IMR-90 (cell line): ENCODE measurements around the gene ANKLE2. TPM values are rescaled to one million over a fixed set of nuclear protein-coding genes. Genes with fewer than 3 reads are reported as not detected.

Source experiments
- ATAC-seq: fragments of 200-7000 bp; cut with Tn5 transposase; 2 replicates; pipeline ENCODE4 v1.9.1; 2020; ENCODE audit warnings: low read depth, mild to moderate bottlenecking, moderate library complexity
- BruUV-seq: library from RNA; stranded (reverse); fragments of 400-500 nt; replicated peaks from 2 replicates; lab custom pipeline; 2021; lab: Mats Ljungman, UMichigan
- CTCF ChIA-PET: fragments of 300-600 bp; formaldehyde crosslinking; extraction: SDS; loops from one replicate; lab custom pipeline; 2021; ENCODE audit warnings: antibody characterized with exemption; lab: Yijun Ruan, JAX
- POLR2A ChIA-PET: fragments of 300-600 bp; sonication (Branson Sonifier 250); formaldehyde crosslinking; loops from one replicate; lab custom pipeline; 2022; ENCODE audit warnings: antibody characterized with exemption; ENCODE audit not compliant: unreplicated experiment; lab: Charles Lee
- DNase-seq: peaks from one replicate; pipeline ENCODE4 v3.0.0; 2013
- H2AFZ ChIP-seq: replicated peaks from 2 replicates; pipeline ENCODE3; 2013; ENCODE audit warnings: low read length, mild to moderate bottlenecking; ENCODE audit not compliant: poor library complexity
- H2AK5ac ChIP-seq: 2 replicates; pipeline ENCODE4 v1.6.1; 2013; ENCODE audit warnings: low read depth, low read length, inconsistent platforms
- H2AK9ac ChIP-seq: replicated peaks from 2 replicates; pipeline ENCODE3; 2013; ENCODE audit warnings: mild to moderate bottlenecking, low read depth, low read length, moderate library complexity; ENCODE audit not compliant: poor library complexity
- H2BK120ac ChIP-seq: 2 replicates; pipeline ENCODE4 v1.6.1; 2013; ENCODE audit warnings: low read depth, low read length, inconsistent platforms
- H2BK15ac ChIP-seq: 3 replicates; pipeline ENCODE4 v1.6.1; 2013; ENCODE audit warnings: low read depth, low read length, inconsistent platforms
- H2BK20ac ChIP-seq: 2 replicates; pipeline ENCODE4 v1.6.1; 2013; ENCODE audit warnings: low read depth, mild to moderate bottlenecking, inconsistent platforms, low read length, moderate library complexity
- H2BK5ac ChIP-seq: 2 replicates; pipeline ENCODE4 v1.6.1; 2013; ENCODE audit warnings: mild to moderate bottlenecking, low read depth, low read length, inconsistent platforms; ENCODE audit not compliant: poor library complexity, severe bottlenecking
- H3K14ac ChIP-seq: replicated peaks from 2 replicates; pipeline ENCODE4 v1.6.1; 2013; ENCODE audit warnings: low read depth, low read length, inconsistent platforms
- H3K18ac ChIP-seq: 2 replicates; pipeline ENCODE4 v1.6.1; 2013; ENCODE audit warnings: low read depth, low read length, control low read depth
- H3K23ac ChIP-seq: 2 replicates; pipeline ENCODE4 v1.6.1; 2013; ENCODE audit warnings: low read depth, low read length, inconsistent platforms
- H3K27ac ChIP-seq: 2 replicates; pipeline ENCODE4 v1.5.1; 2013; ENCODE audit warnings: mild to moderate bottlenecking, control low read depth, low read length; ENCODE audit not compliant: insufficient read depth
- H3K27me3 ChIP-seq: 2 replicates; pipeline ENCODE4 v1.6.1; 2013; ENCODE audit warnings: low read length; ENCODE audit not compliant: control insufficient read depth, insufficient read depth
- H3K36me3 ChIP-seq: 2 replicates; pipeline ENCODE4 v1.6.1; 2013; ENCODE audit warnings: low read length, mixed read lengths; ENCODE audit not compliant: control insufficient read depth, insufficient read depth
- H3K4ac ChIP-seq: 2 replicates; pipeline ENCODE4 v1.6.1; 2013; ENCODE audit warnings: low read depth, low read length, inconsistent platforms
- H3K4me1 ChIP-seq: 2 replicates; pipeline ENCODE4 v1.6.1; 2013; ENCODE audit warnings: low read length, mixed read lengths; ENCODE audit not compliant: control insufficient read depth, insufficient read depth
- H3K4me2 ChIP-seq: 2 replicates; pipeline ENCODE4 v1.6.1; 2013; ENCODE audit warnings: low read depth, mild to moderate bottlenecking, control low read depth, low read length, moderate library complexity
- H3K4me3 ChIP-seq: 2 replicates; pipeline ENCODE4 v1.5.1; 2013; ENCODE audit warnings: low read depth, mild to moderate bottlenecking, control low read depth, low read length, moderate library complexity; ENCODE audit not compliant: insufficient read depth
- H3K56ac ChIP-seq: 2 replicates; pipeline ENCODE4 v1.6.1; 2013; ENCODE audit warnings: low read length, inconsistent platforms; ENCODE audit not compliant: insufficient read depth; ENCODE audit errors: extremely low read depth
- H3K79me1 ChIP-seq, 2 experiments: 2 replicates each; pipeline ENCODE4 v1.6.1; 2013; ENCODE audit warnings: low read length in 2 of 2, inconsistent platforms in 1 of 2, low read depth in 1 of 2
- H3K9ac ChIP-seq: 2 replicates; pipeline ENCODE4 v1.6.1; 2013; ENCODE audit warnings: low read depth, low read length, control low read depth
- H3K9me1 ChIP-seq: 2 replicates; pipeline ENCODE4 v1.6.1; 2013; ENCODE audit warnings: low read length, inconsistent platforms; ENCODE audit not compliant: insufficient read depth
- H3K9me3 ChIP-seq: 2 replicates; pipeline ENCODE4 v1.6.1; 2013; ENCODE audit warnings: low read length; ENCODE audit not compliant: control insufficient read depth, insufficient read depth
- H4K20me1 ChIP-seq: 2 replicates; pipeline ENCODE4 v1.6.1; 2013; ENCODE audit warnings: low read length, inconsistent platforms; ENCODE audit not compliant: insufficient read depth
- H4K5ac ChIP-seq: 2 replicates; pipeline ENCODE4 v1.6.1; 2013; ENCODE audit warnings: mild to moderate bottlenecking, low read depth, low read length, control low read depth
- H4K8ac ChIP-seq, 2 experiments: 2 replicates each; pipeline ENCODE4 v1.6.1; 2013; ENCODE audit warnings: low read depth in 2 of 2, low read length in 2 of 2, control low read depth in 1 of 2, inconsistent platforms in 1 of 2
- H4K91ac ChIP-seq: 2 replicates; pipeline ENCODE4 v1.6.1; 2013; ENCODE audit warnings: low read depth, low read length, inconsistent platforms; ENCODE audit not compliant: insufficient read depth
- BHLHE40 ChIP-seq: fragments of 150-350 bp; IDR thresholded peaks from 2 replicates; pipeline ENCODE4 v1.6.1; 2016; ENCODE audit warnings: mild to moderate bottlenecking, low read depth, low read length
- CHD1 ChIP-seq: IDR thresholded peaks from 2 replicates; pipeline ENCODE4 v1.6.1; 2012; ENCODE audit warnings: low read depth, low read length, improper control_type of control experiment
- FOS ChIP-seq: fragments of 150-350 bp; IDR thresholded peaks from 2 replicates; pipeline ENCODE4 v1.6.1; 2016; ENCODE audit warnings: low read depth, low read length
- MAFK ChIP-seq: IDR thresholded peaks from 2 replicates; pipeline ENCODE4 v1.6.1; 2012; ENCODE audit warnings: low read depth, low read length, improper control_type of control experiment
- MAZ ChIP-seq: IDR thresholded peaks from 2 replicates; pipeline ENCODE4 v1.6.1; 2012; ENCODE audit warnings: low read depth, mild to moderate bottlenecking, low read length, improper control_type of control experiment, moderate library complexity, borderline replicate concordance
- MXI1 ChIP-seq: IDR thresholded peaks from 2 replicates; pipeline ENCODE4 v1.6.1; 2012; ENCODE audit warnings: low read depth, mild to moderate bottlenecking, low read length, moderate library complexity, borderline replicate concordance
- NFE2L2 ChIP-seq: fragments of 150-350 bp; IDR thresholded peaks from 2 replicates; pipeline ENCODE4 v1.6.1; 2016; ENCODE audit warnings: low read depth, mild to moderate bottlenecking, low read length
- POLR2A ChIP-seq: IDR thresholded peaks from 2 replicates; pipeline ENCODE4 v1.6.1; 2012; ENCODE audit warnings: mild to moderate bottlenecking, low read depth, low read length
- RAD21 ChIP-seq: IDR thresholded peaks from 2 replicates; pipeline ENCODE4 v1.6.1; 2012; ENCODE audit warnings: low read length, improper control_type of control experiment
- RFX5 ChIP-seq: IDR thresholded peaks from 2 replicates; pipeline ENCODE4 v1.8.0; 2012; ENCODE audit warnings: low read depth, mild to moderate bottlenecking, low read length, moderate library complexity
- SMC3 ChIP-seq: fragments of 150-350 bp; IDR thresholded peaks from 2 replicates; pipeline ENCODE4 v1.6.1; 2016; ENCODE audit warnings: low read depth, mild to moderate bottlenecking, antibody characterized with exemption, low read length, moderate library complexity
- WGBS, 2 experiments: methylation state at CpG; one replicate each; pipeline versions ENCODE4 v1.1.5 to v1.1.7; 2013; ENCODE audit warnings: missing lambda C conversion rate in 2 of 2; ENCODE audit not compliant: insufficient read length in 1 of 2; ENCODE audit errors: extremely low coverage in 2 of 2; 5-methylcytosine and 5-hydroxymethylcytosine counted together
- dilution Hi-C: fragments of 300-500 bp; cut with HindIII; formaldehyde crosslinking; loops from one replicate; pipeline ENCODE4 v1.14.3; 2018; ENCODE audit warnings: low sequenced_read_pairs; ENCODE audit not compliant: unreplicated experiment
- in situ Hi-C: fragments of 300-500 bp; cut with MboI; formaldehyde crosslinking; loops from 3 replicates; pipeline ENCODE4 v1.14.3; 2019; ENCODE audit warnings: low sequenced_read_pairs, inconsistent platforms, mixed read lengths
- intact Hi-C: fragments of 100-400 bp; cut with micrococcal nuclease; formaldehyde crosslinking; loops from 2 replicates; pipeline ENCODE4 v1.10.0; 2022
- polyA plus RNA-seq, 3 experiments: library from polyadenylated mRNA; depleted of rRNA; stranded (reverse); fragments of >200 nt; gene quantifications; 2 replicates each; pipeline ENCODE4 v1.2.3, GENCODE V29; 2012; ENCODE audit warnings: low replicate concordance in 1 of 3
- total RNA-seq: library from RNA; depleted of rRNA; stranded (reverse); fragments of >200 nt; gene quantifications from 2 replicates; pipeline ENCODE4 v1.2.3, GENCODE V29; 2012
- TF ChIP-seq, protein P1 (sequence below): fragments of 150-350 bp; IDR thresholded peaks from 2 replicates; pipeline ENCODE4 v1.6.1; 2016; ENCODE audit warnings: low read depth, mild to moderate bottlenecking, low read length, moderate library complexity, borderline replicate concordance
- TF ChIP-seq, protein P2 (sequence below): conservative IDR thresholded peaks from 2 replicates; pipeline ENCODE4 v1.5.1; 2012; ENCODE audit warnings: mild to moderate bottlenecking, low read depth, low read length, improper control_type of control experiment

ANKLE2 gene
- total and polyA plus RNA-seq, 2 of the 4 experiments (the other 2 are of a cell fraction), result 63.4 to 82.4 TPM

DNA sequence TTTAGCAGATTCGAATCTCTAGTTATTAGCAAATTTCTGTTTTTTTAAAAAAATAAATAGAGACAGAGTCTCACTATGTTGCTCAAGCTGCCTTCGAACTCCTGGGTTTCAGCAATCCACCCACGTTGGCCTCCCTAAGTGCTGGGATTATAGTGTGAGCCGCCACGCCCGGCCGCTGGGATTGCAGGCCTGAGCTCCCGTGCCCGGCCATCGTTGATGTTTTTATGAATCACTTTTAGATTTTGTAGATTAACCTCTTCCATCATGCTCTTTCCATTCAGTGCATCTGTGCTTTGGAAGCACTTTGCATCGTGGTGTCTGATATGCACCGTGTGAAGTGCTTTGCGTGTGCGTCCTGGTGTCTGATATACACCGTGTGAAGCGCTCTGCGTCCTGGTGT is 30.1 kb downstream of the ANKLE2 start:
- no peaks in the 10 kb centered on the region for H3K9me1 ChIP-seq
- in situ Hi-C loops (no loop called here), dilution Hi-C loops (no loop called here), intact Hi-C loops (no loop called here)
- H2BK20ac ChIP-seq, result no peak overlapping the region
- no peak overlapping the region for H3K4ac ChIP-seq
- H3K9ac ChIP-seq, result no peak overlapping the region
- H2AK9ac ChIP-seq, result no peak overlapping the region
- H3K36me3 ChIP-seq, result peaks cover 78% of the 10 kb centered on the region
- H3K14ac ChIP-seq, result no peak overlapping the region
- no peak overlapping the region for H2AK5ac ChIP-seq
- H3K79me1 ChIP-seq, result peaks cover 14 to 26% of the 10 kb centered on the region in 2 experiments
- TF ChIP-seq MAZ, result no peak
- TF ChIP-seq RAD21, result no peak
- no peak for TF ChIP-seq FOS
- TF ChIP-seq RFX5, result no peak
- TF ChIP-seq, protein P1, sequence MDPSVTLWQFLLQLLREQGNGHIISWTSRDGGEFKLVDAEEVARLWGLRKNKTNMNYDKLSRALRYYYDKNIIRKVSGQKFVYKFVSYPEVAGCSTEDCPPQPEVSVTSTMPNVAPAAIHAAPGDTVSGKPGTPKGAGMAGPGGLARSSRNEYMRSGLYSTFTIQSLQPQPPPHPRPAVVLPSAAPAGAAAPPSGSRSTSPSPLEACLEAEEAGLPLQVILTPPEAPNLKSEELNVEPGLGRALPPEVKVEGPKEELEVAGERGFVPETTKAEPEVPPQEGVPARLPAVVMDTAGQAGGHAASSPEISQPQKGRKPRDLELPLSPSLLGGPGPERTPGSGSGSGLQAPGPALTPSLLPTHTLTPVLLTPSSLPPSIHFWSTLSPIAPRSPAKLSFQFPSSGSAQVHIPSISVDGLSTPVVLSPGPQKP, result no peak
- no peak for TF ChIP-seq BHLHE40
- TF ChIP-seq SMC3, result no peak
- no peak for TF ChIP-seq NFE2L2
- no peak for TF ChIP-seq MAFK
- TF ChIP-seq CHD1, result no peak
- TF ChIP-seq, protein P2, sequence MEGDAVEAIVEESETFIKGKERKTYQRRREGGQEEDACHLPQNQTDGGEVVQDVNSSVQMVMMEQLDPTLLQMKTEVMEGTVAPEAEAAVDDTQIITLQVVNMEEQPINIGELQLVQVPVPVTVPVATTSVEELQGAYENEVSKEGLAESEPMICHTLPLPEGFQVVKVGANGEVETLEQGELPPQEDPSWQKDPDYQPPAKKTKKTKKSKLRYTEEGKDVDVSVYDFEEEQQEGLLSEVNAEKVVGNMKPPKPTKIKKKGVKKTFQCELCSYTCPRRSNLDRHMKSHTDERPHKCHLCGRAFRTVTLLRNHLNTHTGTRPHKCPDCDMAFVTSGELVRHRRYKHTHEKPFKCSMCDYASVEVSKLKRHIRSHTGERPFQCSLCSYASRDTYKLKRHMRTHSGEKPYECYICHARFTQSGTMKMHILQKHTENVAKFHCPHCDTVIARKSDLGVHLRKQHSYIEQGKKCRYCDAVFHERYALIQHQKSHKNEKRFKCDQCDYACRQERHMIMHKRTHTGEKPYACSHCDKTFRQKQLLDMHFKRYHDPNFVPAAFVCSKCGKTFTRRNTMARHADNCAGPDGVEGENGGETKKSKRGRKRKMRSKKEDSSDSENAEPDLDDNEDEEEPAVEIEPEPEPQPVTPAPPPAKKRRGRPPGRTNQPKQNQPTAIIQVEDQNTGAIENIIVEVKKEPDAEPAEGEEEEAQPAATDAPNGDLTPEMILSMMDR, result no peak
- no peak for TF ChIP-seq POLR2A
- TF ChIP-seq MXI1, result no peak
- DNase-seq (no peak), ATAC-seq (no peak)
- H4K5ac ChIP-seq, result no peak overlapping the region
- H3K4me2 ChIP-seq, result no peak overlapping the region
- H4K91ac ChIP-seq, result no peak overlapping the region
- no peak overlapping the region for H2BK5ac ChIP-seq
- H2BK120ac ChIP-seq, result no peak overlapping the region
- H3K9me3 ChIP-seq, result no peaks in the 10 kb centered on the region
- BruUV-seq, result no TSS peak
- no peaks in the 10 kb centered on the region for H3K4me1 ChIP-seq
- ChIA-PET POLR2A (no interaction called here), CTCF (no interaction called here)
- no peak overlapping the region for H3K18ac ChIP-seq
- H4K20me1 ChIP-seq, result peaks cover 18% of the 10 kb centered on the region
- no peak overlapping the region for H3K23ac ChIP-seq
- no peak overlapping the region for H2BK15ac ChIP-seq
- H2AFZ ChIP-seq, result no peak overlapping the region
- no peak overlapping the region for H3K4me3 ChIP-seq
- H3K27me3 ChIP-seq, result no peaks in the 10 kb centered on the region
- no peak overlapping the region for H3K27ac ChIP-seq
- WGBS, 2 experiments, result 90% methylated on average over 7 of the region's 17 CpGs; no CpG with 5 or more reads in 1 of the 2 experiments
- H4K8ac ChIP-seq, result no peak overlapping the region
- H3K56ac ChIP-seq, result no peak overlapping the region
